GM21529 (cell line): ENCODE results near the gene DNAH5.
"Not testable (repeated sequence)": the region's sequence is repeated elsewhere in the genome, so short reads cannot be mapped to it uniquely, and the experiment has no call there.

Experiments used
- ATAC-seq: cut with Tn5 transposase; IDR thresholded peaks from one replicate; pipeline ENCODE4 v1.9.1; 2021; ENCODE audit not compliant: unreplicated experiment

DNAH5 gene, protein sequence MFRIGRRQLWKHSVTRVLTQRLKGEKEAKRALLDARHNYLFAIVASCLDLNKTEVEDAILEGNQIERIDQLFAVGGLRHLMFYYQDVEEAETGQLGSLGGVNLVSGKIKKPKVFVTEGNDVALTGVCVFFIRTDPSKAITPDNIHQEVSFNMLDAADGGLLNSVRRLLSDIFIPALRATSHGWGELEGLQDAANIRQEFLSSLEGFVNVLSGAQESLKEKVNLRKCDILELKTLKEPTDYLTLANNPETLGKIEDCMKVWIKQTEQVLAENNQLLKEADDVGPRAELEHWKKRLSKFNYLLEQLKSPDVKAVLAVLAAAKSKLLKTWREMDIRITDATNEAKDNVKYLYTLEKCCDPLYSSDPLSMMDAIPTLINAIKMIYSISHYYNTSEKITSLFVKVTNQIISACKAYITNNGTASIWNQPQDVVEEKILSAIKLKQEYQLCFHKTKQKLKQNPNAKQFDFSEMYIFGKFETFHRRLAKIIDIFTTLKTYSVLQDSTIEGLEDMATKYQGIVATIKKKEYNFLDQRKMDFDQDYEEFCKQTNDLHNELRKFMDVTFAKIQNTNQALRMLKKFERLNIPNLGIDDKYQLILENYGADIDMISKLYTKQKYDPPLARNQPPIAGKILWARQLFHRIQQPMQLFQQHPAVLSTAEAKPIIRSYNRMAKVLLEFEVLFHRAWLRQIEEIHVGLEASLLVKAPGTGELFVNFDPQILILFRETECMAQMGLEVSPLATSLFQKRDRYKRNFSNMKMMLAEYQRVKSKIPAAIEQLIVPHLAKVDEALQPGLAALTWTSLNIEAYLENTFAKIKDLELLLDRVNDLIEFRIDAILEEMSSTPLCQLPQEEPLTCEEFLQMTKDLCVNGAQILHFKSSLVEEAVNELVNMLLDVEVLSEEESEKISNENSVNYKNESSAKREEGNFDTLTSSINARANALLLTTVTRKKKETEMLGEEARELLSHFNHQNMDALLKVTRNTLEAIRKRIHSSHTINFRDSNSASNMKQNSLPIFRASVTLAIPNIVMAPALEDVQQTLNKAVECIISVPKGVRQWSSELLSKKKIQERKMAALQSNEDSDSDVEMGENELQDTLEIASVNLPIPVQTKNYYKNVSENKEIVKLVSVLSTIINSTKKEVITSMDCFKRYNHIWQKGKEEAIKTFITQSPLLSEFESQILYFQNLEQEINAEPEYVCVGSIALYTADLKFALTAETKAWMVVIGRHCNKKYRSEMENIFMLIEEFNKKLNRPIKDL (N-terminal part only)

DNA sequence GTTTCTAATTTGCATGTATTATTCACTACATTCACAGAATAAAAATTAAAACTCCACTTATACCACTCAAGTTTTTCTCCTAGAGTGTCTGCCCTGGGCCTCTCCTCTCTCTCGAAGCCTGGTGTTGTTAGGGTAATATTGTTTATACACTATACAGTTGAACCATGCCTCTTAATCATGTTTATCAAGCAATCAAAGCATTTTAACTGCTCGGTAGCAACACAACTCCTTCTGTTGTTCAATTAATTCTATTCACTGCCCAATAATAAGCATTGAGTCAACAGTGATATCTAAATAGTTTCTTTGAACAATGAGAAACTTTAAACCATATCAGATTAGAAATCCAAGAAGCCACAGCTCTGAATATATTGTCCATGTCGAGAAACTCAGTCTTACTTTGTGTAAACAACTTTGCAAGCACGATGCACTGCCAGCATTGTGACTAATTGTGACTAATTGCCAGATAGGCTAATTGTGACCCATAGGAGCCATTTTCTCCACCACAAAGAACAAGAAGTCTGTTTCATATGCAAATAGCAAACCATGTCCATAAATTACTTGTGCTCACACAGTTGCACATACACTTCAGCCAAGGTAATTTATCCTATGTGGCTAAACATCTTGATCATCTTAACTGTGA lies at the start of gene DNAH5:
Gene DNAH5, minus strand, starts transcription at position 129 of the 640 bp plus-strand sequence. CDS start 250 bp downstream, outside the sequence.
- ATAC-seq: no peak

DNA sequence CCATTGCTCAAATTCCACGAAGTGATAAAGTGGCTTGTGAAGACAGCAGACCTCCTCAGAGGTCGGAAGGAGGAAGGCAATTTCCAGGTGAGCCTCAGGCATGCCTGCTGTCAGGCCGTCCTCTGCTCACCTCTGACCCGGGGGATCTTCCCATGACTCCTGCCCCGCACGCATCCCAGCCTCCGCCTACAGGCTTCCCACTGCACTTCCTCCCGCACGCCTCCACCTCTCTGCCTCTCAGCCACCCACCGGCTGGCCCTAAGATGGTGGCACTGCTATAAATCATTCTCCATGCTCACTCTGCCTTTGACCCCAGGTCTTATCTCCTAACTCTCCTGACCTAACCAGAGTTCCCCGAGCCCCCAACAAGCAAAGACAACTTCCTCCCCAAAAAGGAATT lies 49.4 kb upstream of the DNAH5 start:
- ATAC-seq: no peak

DNA sequence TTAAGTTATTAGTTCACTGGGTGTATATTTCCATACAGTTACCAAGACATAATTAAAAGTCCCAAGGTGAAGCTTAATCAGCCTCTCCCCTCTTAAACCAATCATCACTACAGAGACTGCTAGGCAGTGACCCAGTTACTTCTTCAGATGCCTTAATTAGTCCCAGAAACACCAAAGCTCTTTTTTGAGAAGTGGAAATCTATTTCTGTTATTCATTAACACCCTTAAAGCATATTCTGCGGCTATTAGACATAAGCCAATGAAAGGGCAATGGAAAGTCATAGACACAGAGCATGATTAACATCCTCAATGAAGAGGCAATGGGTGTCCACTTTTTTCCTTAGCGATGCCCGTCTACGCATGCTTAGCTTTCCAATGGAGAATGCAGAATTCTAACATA lies 48.3 kb upstream of the DNAH5 start:
- ATAC-seq: no peak

DNA sequence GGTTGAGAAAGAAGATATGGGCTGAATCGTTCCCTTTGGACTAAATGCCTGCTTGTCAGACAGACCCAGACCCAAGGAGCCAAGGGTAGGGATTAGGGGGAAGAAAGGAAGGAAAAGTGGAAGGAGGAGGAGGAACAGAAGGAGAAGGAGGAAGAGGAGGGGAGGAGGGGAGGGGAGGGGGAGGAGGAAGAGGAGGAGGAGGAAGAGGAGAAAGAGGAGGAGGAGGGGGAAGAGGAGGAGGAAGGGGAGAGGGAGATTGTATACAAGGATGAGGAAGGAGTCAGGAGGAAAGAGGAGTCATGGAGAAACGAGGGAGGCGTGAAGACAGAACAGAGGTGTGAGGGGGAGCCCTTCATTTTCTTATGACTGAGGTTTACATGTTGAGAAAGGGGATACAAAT lies 46.9 kb upstream of the DNAH5 start:
- ATAC-seq: no peak

DNA sequence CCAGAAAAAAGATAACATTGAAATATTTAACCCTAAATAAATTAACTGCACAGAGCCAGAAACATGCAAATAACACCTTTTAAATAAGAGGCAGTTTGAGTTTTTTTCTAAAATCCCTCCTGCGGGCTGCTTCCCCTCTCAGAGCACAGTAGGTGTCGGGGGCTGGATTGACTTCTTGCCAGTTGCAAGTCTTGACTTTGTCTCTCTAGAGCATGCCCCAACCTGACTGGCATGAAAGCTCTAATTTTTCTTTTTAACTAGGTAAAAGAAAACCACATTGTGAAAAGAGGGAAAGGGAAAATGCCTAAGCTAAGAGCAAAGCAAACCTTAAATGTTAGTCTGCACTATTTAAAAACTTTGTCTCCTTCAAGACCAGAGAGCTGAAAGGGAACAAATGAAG lies 46.4 kb upstream of the DNAH5 start:
- ATAC-seq: no peak

DNA sequence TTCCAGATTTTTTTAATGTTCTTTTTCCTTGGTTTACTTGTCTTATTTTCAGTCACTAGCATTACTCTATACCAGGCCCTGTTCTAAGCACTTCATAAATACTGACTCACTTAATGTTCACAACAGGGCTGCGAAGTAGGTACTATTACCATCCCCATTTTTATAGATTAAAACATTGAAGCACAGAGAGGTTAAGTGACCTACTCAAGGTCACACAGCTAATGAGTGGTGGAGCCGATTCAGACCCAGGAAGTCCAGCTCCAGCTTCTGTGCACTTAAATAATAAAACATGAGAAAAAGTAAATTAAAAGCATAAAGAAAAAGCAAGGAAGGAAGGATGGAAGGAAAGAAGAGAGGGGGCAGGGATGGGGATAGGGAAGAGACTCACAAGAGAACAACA lies 45.3 kb upstream of the DNAH5 start:
- no peak for ATAC-seq

DNA sequence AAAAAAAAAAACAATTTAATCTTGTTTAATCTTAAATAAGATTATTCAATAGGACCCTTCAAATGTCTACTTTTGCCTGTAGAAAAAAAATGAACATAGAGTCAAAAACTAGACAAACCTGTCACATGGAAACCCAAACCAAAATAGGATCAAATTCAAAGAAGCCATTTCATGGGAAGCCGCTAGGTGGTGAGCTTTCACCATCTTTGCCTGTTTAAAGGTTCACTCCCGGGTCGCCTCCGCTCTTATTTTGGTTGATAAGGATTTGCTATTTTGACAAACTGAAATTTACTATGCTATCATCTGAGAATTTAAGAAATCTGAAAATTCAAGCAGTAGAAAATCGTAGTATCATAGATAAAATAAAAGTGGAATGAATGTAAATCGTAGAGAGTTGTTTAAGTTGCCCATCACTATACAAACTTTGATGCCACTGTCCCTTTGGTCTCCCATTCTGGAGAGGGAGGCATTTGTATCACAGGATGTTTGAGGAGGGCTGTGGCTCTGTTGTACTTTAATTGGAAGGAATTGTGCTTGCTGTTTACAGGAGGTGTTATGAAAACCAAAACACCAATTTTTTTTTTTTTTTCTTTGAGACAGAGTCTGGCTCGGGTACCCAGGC lies 43.5 kb upstream of the DNAH5 start:
- peak; percentile 81 for ATAC-seq

DNA sequence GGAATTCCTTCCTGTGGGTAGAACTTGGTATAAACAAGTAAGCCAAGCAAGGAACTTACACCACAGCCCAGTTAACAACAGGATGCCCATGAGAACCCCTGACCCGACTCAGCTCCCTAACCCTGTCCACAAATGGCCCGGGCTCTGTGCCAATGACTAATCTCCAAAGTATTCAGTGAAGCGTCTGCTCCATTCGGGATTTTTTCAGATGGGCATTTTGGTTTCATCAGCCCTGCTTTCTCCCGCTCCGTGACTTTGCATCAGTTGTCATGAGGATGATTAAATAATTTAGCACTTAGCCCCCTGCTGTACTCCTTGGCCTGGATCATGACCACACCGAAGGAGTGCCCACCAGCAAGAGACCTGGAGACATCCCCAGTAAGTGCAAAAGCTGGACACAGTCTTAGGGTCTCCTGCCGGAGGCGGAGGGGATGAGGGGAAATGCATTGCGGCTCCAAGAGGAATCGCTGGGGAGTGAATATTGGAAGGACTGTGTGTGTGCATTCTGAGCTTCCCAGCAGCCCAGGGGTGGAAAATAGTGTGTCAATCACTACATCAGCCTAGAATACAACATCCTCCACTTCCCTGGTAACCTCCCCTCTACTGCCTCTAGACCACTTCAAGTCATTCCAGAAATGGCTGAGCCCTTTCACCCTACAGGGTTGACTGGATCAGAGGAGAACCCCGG lies 41.4 kb upstream of the DNAH5 start:
- ATAC-seq: no peak

DNA sequence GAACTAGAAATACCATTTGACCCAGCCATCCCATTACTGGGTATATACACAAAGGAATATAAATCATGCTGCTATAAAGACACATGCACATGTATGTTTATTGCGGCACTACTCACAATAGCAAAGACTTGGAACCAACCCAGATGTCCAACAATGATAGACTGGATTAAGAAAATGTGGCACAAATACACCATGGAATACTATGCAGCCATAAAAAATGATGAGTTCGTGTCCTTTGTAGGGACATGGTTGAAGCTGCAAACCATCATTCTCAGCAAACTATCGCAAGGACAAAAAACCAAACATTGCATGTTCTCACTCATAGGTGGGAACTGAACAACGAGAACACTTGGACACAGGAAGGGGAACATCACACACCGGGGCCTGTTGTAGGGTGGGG lies 40.4 kb upstream of the DNAH5 start:
- ATAC-seq: not testable (repeated sequence)

DNA sequence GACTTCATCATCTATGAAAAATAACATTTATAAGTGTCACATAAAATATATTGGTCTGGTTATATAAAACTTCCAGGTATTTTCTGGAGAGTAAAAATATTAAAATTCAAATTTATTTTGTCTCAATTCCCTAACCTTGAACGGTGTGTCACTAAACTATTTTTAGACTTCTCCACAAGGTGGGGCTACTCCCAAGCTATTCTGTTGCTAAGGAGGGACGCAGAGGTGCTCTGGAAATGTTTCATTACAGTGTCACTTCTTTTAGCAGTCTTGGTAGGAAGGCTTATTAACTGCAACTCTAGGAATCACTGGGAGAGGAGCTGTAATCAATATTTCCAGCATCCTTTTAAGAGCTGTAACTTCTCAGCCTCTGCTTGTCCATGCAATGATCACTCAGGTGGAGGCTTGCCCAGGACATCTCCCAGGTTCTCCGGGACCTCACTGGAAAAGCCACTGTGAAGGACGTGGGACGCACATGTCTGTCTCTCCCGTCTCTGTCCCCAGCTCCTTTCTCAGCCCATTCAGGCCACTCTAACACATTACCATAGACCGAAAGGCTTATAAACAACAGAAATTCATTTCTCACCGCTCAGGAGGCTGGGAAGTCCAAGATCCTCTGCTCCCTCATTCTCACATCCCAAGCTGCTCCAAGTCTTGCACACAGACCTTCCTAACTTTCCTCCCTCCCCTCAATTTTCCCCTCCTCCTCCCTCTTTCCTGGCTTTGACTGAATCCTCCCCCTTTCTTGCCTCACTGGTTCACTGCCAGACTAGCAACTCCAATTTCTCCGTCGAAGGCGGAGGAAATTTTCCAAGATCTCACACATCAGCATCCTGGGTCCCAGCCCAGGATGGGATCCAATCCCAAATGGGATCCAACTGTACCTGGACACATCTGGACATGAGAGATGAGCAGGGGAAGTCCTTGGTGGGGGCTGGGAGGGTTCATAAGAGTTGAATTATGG lies 32.7 kb upstream of the DNAH5 start:
- ATAC-seq: no peak

DNA sequence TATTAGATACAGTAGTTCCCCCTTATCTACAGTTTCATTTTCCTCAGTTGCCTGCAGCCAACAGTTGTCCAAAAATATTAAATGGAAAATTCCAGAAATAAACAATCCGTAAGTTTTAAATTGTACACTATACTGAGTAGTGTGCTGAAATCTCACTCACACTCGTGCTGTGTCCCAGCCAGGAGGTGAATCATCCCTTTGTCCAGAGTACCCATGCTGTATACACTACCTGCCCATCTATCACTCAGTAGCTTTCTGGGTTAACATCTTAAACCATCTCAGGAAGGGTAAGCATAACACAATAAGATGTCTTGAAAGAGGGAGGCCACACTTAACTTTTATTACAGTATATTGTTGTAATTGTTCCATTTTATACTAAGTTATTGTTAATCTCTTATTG lies 31.7 kb upstream of the DNAH5 start:
- ATAC-seq: no peak

DNA sequence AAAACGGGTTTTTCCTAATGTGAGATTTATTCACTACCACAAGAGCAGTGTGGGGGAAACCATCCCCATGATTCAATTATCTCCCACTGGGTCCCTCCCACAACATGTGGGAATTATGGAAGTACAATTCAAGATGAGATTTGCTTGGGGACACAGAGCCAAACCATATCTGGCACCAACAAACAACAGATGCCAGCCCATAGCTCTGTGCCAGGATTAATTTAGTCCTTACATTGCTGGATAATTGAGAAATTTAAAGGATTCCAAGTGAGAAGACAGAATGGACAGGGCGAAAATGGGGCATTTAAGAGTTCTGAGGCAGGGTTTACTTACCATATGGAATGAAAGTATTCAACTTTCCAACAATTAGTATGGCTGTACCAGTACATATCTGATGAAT lies 30.8 kb upstream of the DNAH5 start:
- ATAC-seq: no peak

DNA sequence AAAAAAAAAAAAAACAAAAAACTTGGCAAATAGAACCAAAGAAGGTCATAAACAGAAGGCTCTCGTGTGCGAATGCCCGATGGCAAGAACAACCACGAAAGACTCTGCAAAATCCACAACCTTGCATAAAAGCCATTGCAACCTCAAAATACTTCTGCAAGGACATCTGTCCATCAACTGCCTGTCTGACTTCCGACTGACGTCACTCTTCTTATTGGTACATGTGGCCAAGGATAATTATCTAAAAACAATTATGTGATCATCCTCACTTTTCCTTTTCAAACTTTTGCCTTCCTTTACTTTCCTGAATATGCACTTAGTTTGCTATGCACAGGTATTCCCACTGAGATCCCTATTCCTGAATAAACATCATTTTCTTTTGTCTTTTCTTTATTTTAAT lies 29.2 kb upstream of the DNAH5 start:
- no peak for ATAC-seq

DNA sequence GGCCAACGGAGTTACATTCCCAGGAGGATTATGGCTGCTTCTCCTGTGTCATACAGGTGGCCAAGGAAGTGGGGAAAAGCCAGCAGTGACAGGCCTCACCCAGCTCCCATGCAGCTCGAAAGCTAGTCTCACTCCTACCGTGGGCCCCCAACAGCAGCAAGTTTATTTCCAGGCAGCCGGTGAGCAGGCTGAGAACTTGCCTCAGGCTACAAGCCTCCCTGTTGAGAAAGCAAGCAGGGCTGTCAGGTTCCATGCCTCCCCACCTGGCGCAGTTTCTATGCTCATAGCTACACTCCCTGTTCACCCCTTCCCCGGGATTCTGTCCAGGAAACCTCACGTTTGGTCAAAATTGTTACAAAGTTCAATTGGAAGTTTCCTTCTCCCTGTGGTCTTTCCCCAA lies 27.5 kb upstream of the DNAH5 start:
- ATAC-seq: no peak

DNA sequence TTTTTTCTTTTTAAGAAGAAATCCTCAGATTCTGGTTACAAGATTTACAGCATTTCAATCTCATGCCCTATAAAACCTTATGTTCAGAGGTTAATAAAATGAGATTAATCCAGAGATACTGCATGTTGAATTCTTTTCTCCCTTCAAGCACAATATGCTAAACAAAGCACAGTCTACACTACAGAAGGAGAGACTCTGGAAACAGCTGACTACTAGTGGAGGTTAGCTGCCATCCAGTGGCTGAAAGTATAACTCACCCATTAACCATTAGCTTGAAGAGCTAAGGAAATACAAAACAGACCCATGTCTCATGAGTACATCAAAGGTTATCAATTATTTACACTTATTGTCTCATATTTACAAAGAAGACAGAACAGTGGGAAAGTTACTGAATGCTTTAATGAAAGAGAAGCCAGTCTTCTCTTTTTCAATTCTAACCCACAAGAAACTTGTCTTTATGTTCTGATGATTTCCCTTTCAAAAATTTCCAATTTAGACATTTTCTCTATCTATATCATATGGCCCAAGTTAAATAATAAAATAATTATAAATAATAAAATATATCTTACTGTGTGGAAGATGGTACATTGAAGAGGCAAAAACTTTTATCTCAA lies 12.7 kb upstream of the DNAH5 start:
- ATAC-seq: peak; percentile 99

DNA sequence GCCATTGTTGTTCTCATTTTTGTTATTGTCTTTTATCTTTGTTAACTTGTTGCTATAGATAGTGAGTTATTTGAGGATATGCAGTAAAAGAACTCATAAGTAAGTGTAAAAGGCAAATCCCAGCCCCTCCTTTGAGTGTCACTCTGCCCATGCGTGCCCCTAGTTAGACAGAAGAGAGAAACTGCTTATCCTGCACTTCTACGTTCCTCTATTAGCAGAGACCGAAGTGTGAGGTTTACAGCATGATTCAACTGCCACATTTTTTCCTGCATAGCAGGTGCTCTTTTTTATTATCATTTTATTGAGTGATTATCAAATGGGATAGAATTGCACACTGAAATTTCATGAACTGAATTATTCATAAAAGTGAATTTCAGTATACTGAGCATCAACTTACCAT lies 12.0 kb upstream of the DNAH5 start:
- no peak for ATAC-seq

DNA sequence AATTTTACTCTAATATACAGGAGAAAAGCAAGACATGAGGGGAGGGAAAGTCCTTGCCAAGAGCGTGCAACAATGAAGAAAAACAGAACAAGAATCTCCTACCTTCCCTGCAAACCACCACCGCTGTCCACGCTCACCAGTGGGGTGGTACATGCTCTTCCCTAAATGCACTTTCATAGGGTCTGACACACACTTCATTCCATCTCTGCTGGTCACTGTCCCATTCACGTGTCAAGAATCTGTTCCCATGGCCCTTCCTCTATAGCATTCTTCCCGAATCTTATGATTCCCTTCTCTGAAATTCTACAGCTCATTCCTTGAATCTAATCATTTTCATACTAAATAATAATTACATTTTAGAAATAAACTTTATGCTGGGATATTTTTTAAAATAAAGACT lies 11.4 kb upstream of the DNAH5 start:
- no peak for ATAC-seq

DNA sequence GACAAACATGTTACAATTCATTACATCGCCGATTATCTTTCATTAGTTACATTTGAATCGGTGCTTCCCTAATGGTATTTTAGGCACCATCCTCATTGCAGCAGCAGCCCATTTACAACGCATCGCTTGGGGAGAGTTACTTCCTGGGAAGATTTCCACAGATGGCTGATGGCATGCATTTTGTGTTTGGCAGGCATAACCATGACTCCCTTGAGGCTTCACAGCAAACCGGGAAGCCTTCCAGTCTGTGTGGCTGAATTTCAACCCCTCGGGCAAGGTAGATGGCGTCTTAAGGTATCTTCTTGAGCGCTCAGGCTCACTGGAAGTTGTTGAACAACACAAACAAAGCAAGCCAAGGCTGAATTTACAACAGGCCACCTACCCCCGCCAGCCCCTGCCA lies 1.6 kb upstream of the DNAH5 start:
- ATAC-seq: no peak
